NCI-H69 (cell line): ENCODE data around the gene HSD3B7.

ENCODE experiments used
- DNase-seq: peaks from one replicate; lab custom pipeline; 2025; lab: John Stamatoyannopoulos, UW

Gene HSD3B7

GRCh38 chr16:31023252-31023602 is 38.2 kb downstream of the HSD3B7 start:
- no peak for DNase-seq

GRCh38 chr16:31023627-31024226 is 38.7 kb downstream of the HSD3B7 start:
- DNase-seq, result no peak

GRCh38 chr16:31025339-31025738 is 40.3 kb downstream of the HSD3B7 start:
- no peak for DNase-seq

- DNase-seq, result no peak
Measured at GRCh38 chr16:31029272-31029671, 44.3 kb downstream of the HSD3B7 start.

- no peak for DNase-seq
Measured at GRCh38 chr16:31031276-31031675, 46.3 kb downstream of the HSD3B7 start.

- DNase-seq, result peak; percentile 98
Measured at GRCh38 chr16:31032736-31033708, 48.0 kb downstream of the HSD3B7 start, which contains the start of gene STX4. TSS of gene STX4 (plus strand) at chr16:31033558. CDS start at chr16:31033806, 248 bp downstream.

GRCh38 chr16:31033709-31034492 is 48.9 kb downstream of the HSD3B7 start:
- DNase-seq, result peak; percentile 88

GRCh38 chr16:31036691-31037090 is 51.7 kb downstream of the HSD3B7 start:
- DNase-seq, result no peak
